Neural cell (in vitro differentiated cells): ENCODE results near the gene TNFRSF12A. TPM values are rescaled to one million over a fixed set of nuclear protein-coding genes. Genes with fewer than 3 reads are reported as not detected.

Experiments
- H2AFZ ChIP-seq: fragments of 200-600, 300-800 bp; sonication (generic), shearing (Covaris generic); 2 replicates; pipeline ENCODE4 v1.6.0; 2014; ENCODE audit warnings: low read depth, mild to moderate bottlenecking, antibody characterized with exemption, low read length, moderate library complexity
- H3F3A ChIP-seq: fragments of 200-600 bp; shearing (Covaris generic); 2 replicates; pipeline ENCODE4 v1.6.1; 2016; ENCODE audit warnings: mild to moderate bottlenecking, moderate library complexity, mixed read lengths, antibody characterized with exemption, low read length; ENCODE audit not compliant: insufficient read depth, poor library complexity, severe bottlenecking
- H3K27ac ChIP-seq: fragments of 200-600, 300-800 bp; sonication (generic), shearing (Covaris generic); 2 replicates; pipeline ENCODE4 v1.5.1; 2014; ENCODE audit warnings: mild to moderate bottlenecking, low read length, moderate library complexity
- H3K27me3 ChIP-seq: fragments of 300-800, 200-600 bp; sonication (generic), shearing (Covaris generic); 2 replicates; pipeline ENCODE4 v1.6.0; 2014; ENCODE audit warnings: mild to moderate bottlenecking, low read depth, low read length, moderate library complexity; ENCODE audit not compliant: insufficient read depth
- H3K36me3 ChIP-seq: fragments of 300-800, 200-600 bp; sonication (generic), shearing (Covaris generic); 2 replicates; pipeline ENCODE4 v1.5.1; 2014; ENCODE audit warnings: mild to moderate bottlenecking, antibody characterized with exemption, low read length, moderate library complexity; ENCODE audit not compliant: insufficient read depth
- H3K4me2 ChIP-seq: fragments of 300-800, 200-600 bp; sonication (generic), shearing (Covaris generic); 2 replicates; pipeline ENCODE4 v1.6.0; 2014; ENCODE audit warnings: mild to moderate bottlenecking, low read length
- H3K4me3 ChIP-seq: fragments of 300-800, 200-600 bp; sonication (generic), shearing (Covaris generic); 2 replicates; pipeline ENCODE4 v1.5.1; 2014; ENCODE audit warnings: mild to moderate bottlenecking, low read length, moderate library complexity
- H3K79me2 ChIP-seq: fragments of 200-600 bp; shearing (Covaris generic); replicated peaks from 2 replicates; pipeline ENCODE4 v1.6.0; 2014; ENCODE audit warnings: mild to moderate bottlenecking, low read length, moderate library complexity; ENCODE audit not compliant: insufficient read depth
- H3K9ac ChIP-seq: fragments of 300-800, 200-600 bp; sonication (generic), shearing (Covaris generic); 2 replicates; pipeline ENCODE4 v1.6.1; 2016; ENCODE audit warnings: mild to moderate bottlenecking, low read length, mixed read lengths
- H3K9me2 ChIP-seq: fragments of 200-600 bp; shearing (Covaris generic); 2 replicates; pipeline ENCODE4 v1.6.1; 2016; ENCODE audit warnings: mild to moderate bottlenecking, low read length, mixed read lengths; ENCODE audit not compliant: insufficient read depth
- H3K9me3 ChIP-seq: fragments of 200-600, 300-800 bp; sonication (generic), shearing (Covaris generic); 2 replicates; pipeline ENCODE4 v1.6.1; 2016; ENCODE audit warnings: mild to moderate bottlenecking, mixed run types, low read length, moderate library complexity, mixed read lengths
- H4K20me1 ChIP-seq: fragments of 200-600 bp; shearing (Covaris generic); 2 replicates; pipeline ENCODE4 v1.6.1; 2016; ENCODE audit warnings: mild to moderate bottlenecking, mixed run types; ENCODE audit not compliant: insufficient read depth
- EP300 ChIP-seq: fragments of 450-650 bp; conservative IDR thresholded peaks from 2 replicates; pipeline ENCODE4 v1.6.1; 2014; ENCODE audit warnings: antibody characterized with exemption, mild to moderate bottlenecking, moderate library complexity; ENCODE audit not compliant: poor library complexity, severe bottlenecking
- EZH2 ChIP-seq: fragments of 200-600, 300-800 bp; shearing (Covaris generic), sonication (generic); IDR thresholded peaks from 2 replicates; pipeline ENCODE4 v1.6.1; 2014; ENCODE audit warnings: antibody characterized with exemption, low read length, borderline replicate concordance, mild to moderate bottlenecking; ENCODE audit not compliant: insufficient read depth, poor library complexity, severe bottlenecking
- MXI1 ChIP-seq: fragments of 450-650 bp; conservative IDR thresholded peaks from 2 replicates; pipeline ENCODE4 v1.6.1; 2014; ENCODE audit warnings: antibody characterized with exemption, mild to moderate bottlenecking; ENCODE audit not compliant: poor library complexity, severe bottlenecking
- POLR2AphosphoS5 ChIP-seq: IDR thresholded peaks from 2 replicates; pipeline ENCODE4 v1.6.1; 2012
- RAD21 ChIP-seq: fragments of 450-650 bp; conservative IDR thresholded peaks from 2 replicates; pipeline ENCODE4 v1.6.1; 2014; ENCODE audit warnings: antibody characterized with exemption, mild to moderate bottlenecking, moderate library complexity
- SMC3 ChIP-seq: fragments of 450-650 bp; conservative IDR thresholded peaks from 2 replicates; pipeline ENCODE4 v1.6.1; 2014; ENCODE audit warnings: antibody characterized with exemption, mild to moderate bottlenecking, moderate library complexity; ENCODE audit not compliant: poor library complexity
- TAF1 ChIP-seq: IDR thresholded peaks from 2 replicates; pipeline ENCODE4 v1.6.1; 2012; ENCODE audit warnings: low read depth
- polyA plus RNA-seq: library from polyadenylated mRNA; depleted of rRNA; stranded (reverse); fragments of >200 nt; gene quantifications from 2 replicates; pipeline ENCODE4 v1.2.3, GENCODE V29; 2014
- TF ChIP-seq, protein P1 (sequence below): fragments of 450-650 bp; IDR thresholded peaks from 2 replicates; pipeline ENCODE4 v1.5.1; 2014; ENCODE audit warnings: antibody characterized with exemption, mild to moderate bottlenecking, moderate library complexity; ENCODE audit not compliant: poor library complexity, severe bottlenecking
- TF ChIP-seq, protein P2 (sequence below): IDR thresholded peaks from 2 replicates; pipeline ENCODE4 v1.6.1; 2012; ENCODE audit warnings: borderline replicate concordance

Gene TNFRSF12A
- polyA plus RNA-seq, 1 donor from 2014 or later, result 2.3 TPM

- Histone ChIP-seq H3K27me3 (no peaks in the 10 kb centered on the region), H4K20me1 (no peaks in the 10 kb centered on the region), H3K4me2 (no peak within 1 kb of the TSS), H3K9ac (no peak within 1 kb of the TSS), H3K9me3 (no peaks in the 10 kb centered on the region), H3K79me2 (no peaks in the 10 kb centered on the region), H3K36me3 (no peaks in the 10 kb centered on the region), H3K9me2 (no peaks in the 10 kb centered on the region), H3F3A (no peaks in the 10 kb centered on the region), H3K4me3 (no peak within 1 kb of the TSS), H2AFZ (no peak within 1 kb of the TSS), H3K27ac (no peak within 1 kb of the TSS)
- TF ChIP-seq EP300, result no peak
Measured at GRCh38 chr16:3065069-3065741, 45.0 kb downstream of the TNFRSF12A start, which contains the start of gene IL32. TSS of gene IL32 (plus strand) at chr16:3065640. CDS start at chr16:3065812, 172 bp downstream.

- Histone ChIP-seq H3K27ac (no peak overlapping the region), H3K27me3 (no peaks in the 10 kb centered on the region), H3F3A (no peaks in the 10 kb centered on the region), H3K36me3 (no peaks in the 10 kb centered on the region), H4K20me1 (no peaks in the 10 kb centered on the region), H3K4me3 (no peak overlapping the region), H3K9me2 (no peaks in the 10 kb centered on the region), H2AFZ (no peak overlapping the region), H3K9me3 (no peaks in the 10 kb centered on the region), H3K79me2 (no peaks in the 10 kb centered on the region), H3K9ac (no peak overlapping the region), H3K4me2 (no peak overlapping the region)
- TF ChIP-seq, protein P1, sequence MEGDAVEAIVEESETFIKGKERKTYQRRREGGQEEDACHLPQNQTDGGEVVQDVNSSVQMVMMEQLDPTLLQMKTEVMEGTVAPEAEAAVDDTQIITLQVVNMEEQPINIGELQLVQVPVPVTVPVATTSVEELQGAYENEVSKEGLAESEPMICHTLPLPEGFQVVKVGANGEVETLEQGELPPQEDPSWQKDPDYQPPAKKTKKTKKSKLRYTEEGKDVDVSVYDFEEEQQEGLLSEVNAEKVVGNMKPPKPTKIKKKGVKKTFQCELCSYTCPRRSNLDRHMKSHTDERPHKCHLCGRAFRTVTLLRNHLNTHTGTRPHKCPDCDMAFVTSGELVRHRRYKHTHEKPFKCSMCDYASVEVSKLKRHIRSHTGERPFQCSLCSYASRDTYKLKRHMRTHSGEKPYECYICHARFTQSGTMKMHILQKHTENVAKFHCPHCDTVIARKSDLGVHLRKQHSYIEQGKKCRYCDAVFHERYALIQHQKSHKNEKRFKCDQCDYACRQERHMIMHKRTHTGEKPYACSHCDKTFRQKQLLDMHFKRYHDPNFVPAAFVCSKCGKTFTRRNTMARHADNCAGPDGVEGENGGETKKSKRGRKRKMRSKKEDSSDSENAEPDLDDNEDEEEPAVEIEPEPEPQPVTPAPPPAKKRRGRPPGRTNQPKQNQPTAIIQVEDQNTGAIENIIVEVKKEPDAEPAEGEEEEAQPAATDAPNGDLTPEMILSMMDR, result no peak
- TF ChIP-seq EP300 (no peak), TAF1 (no peak), SMC3 (no peak), MXI1 (no peak), RAD21 (no peak)
Measured at GRCh38 chr16:3065742-3066439, 45.7 kb downstream of the TNFRSF12A start.

GRCh38 chr16:3066440-3066748 lies 46.2 kb downstream of the TNFRSF12A start:
- Histone ChIP-seq H3K9me2 (no peaks in the 10 kb centered on the region), H3F3A (no peaks in the 10 kb centered on the region), H3K27me3 (no peaks in the 10 kb centered on the region), H3K9ac (no peak overlapping the region), H3K27ac (no peak overlapping the region), H3K4me3 (no peak overlapping the region), H2AFZ (no peak overlapping the region), H3K36me3 (no peaks in the 10 kb centered on the region), H3K4me2 (no peak overlapping the region), H3K9me3 (no peaks in the 10 kb centered on the region), H3K79me2 (no peaks in the 10 kb centered on the region), H4K20me1 (no peaks in the 10 kb centered on the region)
- TF ChIP-seq POLR2AphosphoS5, result no peak
- no peak for TF ChIP-seq EP300
- no peak for TF ChIP-seq EZH2
- no peak for TF ChIP-seq RAD21
- TF ChIP-seq MXI1, result no peak
- TF ChIP-seq, protein P1, result no peak
- TF ChIP-seq TAF1, result no peak
- TF ChIP-seq, protein P2, sequence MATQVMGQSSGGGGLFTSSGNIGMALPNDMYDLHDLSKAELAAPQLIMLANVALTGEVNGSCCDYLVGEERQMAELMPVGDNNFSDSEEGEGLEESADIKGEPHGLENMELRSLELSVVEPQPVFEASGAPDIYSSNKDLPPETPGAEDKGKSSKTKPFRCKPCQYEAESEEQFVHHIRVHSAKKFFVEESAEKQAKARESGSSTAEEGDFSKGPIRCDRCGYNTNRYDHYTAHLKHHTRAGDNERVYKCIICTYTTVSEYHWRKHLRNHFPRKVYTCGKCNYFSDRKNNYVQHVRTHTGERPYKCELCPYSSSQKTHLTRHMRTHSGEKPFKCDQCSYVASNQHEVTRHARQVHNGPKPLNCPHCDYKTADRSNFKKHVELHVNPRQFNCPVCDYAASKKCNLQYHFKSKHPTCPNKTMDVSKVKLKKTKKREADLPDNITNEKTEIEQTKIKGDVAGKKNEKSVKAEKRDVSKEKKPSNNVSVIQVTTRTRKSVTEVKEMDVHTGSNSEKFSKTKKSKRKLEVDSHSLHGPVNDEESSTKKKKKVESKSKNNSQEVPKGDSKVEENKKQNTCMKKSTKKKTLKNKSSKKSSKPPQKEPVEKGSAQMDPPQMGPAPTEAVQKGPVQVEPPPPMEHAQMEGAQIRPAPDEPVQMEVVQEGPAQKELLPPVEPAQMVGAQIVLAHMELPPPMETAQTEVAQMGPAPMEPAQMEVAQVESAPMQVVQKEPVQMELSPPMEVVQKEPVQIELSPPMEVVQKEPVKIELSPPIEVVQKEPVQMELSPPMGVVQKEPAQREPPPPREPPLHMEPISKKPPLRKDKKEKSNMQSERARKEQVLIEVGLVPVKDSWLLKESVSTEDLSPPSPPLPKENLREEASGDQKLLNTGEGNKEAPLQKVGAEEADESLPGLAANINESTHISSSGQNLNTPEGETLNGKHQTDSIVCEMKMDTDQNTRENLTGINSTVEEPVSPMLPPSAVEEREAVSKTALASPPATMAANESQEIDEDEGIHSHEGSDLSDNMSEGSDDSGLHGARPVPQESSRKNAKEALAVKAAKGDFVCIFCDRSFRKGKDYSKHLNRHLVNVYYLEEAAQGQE, result no peak
- no peak for TF ChIP-seq SMC3
